DND-41 (cell line): ENCODE measurements around the gene CMTM7.

Source experiments
- EZH2 ChIP-seq: IDR thresholded peaks from 3 replicates; pipeline ENCODE4 v1.6.1; 2012; ENCODE audit warnings: borderline replicate concordance, low read depth, mild to moderate bottlenecking, moderate library complexity, low read length, inconsistent platforms; ENCODE audit not compliant: severe bottlenecking
- TF ChIP-seq, protein P1 (sequence below): IDR thresholded peaks from 2 replicates; pipeline ENCODE4 v1.5.1; 2012; ENCODE audit warnings: borderline replicate concordance, low read length, moderate library complexity, mild to moderate bottlenecking; ENCODE audit not compliant: poor library complexity, severe bottlenecking; ENCODE audit errors: extremely low read depth

- TF ChIP-seq, protein P1, sequence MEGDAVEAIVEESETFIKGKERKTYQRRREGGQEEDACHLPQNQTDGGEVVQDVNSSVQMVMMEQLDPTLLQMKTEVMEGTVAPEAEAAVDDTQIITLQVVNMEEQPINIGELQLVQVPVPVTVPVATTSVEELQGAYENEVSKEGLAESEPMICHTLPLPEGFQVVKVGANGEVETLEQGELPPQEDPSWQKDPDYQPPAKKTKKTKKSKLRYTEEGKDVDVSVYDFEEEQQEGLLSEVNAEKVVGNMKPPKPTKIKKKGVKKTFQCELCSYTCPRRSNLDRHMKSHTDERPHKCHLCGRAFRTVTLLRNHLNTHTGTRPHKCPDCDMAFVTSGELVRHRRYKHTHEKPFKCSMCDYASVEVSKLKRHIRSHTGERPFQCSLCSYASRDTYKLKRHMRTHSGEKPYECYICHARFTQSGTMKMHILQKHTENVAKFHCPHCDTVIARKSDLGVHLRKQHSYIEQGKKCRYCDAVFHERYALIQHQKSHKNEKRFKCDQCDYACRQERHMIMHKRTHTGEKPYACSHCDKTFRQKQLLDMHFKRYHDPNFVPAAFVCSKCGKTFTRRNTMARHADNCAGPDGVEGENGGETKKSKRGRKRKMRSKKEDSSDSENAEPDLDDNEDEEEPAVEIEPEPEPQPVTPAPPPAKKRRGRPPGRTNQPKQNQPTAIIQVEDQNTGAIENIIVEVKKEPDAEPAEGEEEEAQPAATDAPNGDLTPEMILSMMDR: no peak
- TF ChIP-seq EZH2: no peak
Observed at GRCh38 chr3:32435911-32436815, 44.5 kb downstream of the CMTM7 start.
